Measurements from ENCODE around the gene PKP1. TPM values are rescaled to one million over a fixed set of nuclear protein-coding genes. Genes with fewer than 3 reads are reported as not detected.

The PKP1 gene
- total RNA-seq, 1 donor from 2014 or later = 2.2 TPM

DNA sequence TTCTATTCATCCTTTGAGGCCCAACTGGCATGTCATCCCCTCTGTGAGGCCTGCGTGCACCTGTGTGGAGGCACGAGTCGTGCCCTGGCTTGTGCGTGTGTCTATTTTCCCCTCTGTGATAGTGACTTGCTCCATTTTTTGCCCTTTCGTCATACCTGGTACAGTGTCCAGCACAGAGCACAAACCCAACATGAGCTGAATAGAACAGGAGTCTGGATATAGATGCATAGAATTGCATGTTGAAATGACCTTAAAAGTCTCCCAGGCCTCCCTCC lies 61.7 kb downstream of the PKP1 start:
- intact Hi-C loops (cut with DNase I) = no loop called here
- Histone ChIP-seq H3K9me3 (no peaks in the 10 kb centered on the region), H3K27me3 (ENCODE audit: low read depth) (no peaks in the 10 kb centered on the region), H3K27ac (no peak overlapping the region), H3K4me3 (no peak overlapping the region), H3K36me3 (no peaks in the 10 kb centered on the region), H3K4me1 (peaks cover 4% of the 10 kb centered on the region)
- ATAC-seq (no peak), DNase-seq (no peak)
- TF ChIP-seq, protein P1, sequence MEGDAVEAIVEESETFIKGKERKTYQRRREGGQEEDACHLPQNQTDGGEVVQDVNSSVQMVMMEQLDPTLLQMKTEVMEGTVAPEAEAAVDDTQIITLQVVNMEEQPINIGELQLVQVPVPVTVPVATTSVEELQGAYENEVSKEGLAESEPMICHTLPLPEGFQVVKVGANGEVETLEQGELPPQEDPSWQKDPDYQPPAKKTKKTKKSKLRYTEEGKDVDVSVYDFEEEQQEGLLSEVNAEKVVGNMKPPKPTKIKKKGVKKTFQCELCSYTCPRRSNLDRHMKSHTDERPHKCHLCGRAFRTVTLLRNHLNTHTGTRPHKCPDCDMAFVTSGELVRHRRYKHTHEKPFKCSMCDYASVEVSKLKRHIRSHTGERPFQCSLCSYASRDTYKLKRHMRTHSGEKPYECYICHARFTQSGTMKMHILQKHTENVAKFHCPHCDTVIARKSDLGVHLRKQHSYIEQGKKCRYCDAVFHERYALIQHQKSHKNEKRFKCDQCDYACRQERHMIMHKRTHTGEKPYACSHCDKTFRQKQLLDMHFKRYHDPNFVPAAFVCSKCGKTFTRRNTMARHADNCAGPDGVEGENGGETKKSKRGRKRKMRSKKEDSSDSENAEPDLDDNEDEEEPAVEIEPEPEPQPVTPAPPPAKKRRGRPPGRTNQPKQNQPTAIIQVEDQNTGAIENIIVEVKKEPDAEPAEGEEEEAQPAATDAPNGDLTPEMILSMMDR (IDR thresholded peaks at IDR 0.05) = no peak

DNA sequence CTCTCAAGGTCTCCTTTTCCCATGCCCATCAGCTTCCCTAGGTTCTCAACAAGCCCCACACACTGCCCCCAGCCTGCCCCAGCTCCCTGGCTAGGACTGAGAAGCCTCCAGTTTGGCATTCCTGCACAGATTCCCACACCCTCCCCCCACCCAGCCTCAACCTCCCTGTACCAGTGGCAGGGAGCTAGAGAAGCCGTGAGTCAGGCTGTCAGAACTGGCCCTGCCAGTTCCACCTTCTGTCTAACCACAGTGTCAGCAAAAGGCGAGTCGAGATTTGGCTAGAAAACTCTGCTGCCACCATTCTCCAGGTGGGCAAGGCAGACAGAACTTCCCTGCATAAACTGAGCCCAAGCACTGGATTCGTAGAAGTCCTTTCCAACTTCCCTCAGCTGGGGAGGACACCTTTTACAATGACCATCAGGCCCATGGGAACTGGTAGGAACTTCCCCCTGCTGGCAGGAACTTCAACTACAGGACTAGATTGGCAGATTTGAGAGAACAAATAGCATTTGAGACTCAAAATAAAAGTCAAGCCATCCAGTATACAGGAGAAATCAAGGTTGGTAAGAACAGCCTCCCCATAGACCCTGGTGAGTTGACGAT lies 63.1 kb downstream of the PKP1 start:
- peak; percentile 19 to 52 for ATAC-seq
- Histone ChIP-seq H3K36me3 (no peaks in the 10 kb centered on the region), H3K9me3 (no peaks in the 10 kb centered on the region), H3K27ac (no peak overlapping the region), H3K4me1 (peaks cover 4% of the 10 kb centered on the region), H3K4me3 (no peak overlapping the region), H3K27me3 (ENCODE audit: low read depth) (no peaks in the 10 kb centered on the region)
- TF ChIP-seq, protein P1 (IDR thresholded peaks at IDR 0.05) = peak; percentile 61
- peak; percentile 17 for DNase-seq
- intact Hi-C loops (cut with DNase I) = no loop called here

DNA sequence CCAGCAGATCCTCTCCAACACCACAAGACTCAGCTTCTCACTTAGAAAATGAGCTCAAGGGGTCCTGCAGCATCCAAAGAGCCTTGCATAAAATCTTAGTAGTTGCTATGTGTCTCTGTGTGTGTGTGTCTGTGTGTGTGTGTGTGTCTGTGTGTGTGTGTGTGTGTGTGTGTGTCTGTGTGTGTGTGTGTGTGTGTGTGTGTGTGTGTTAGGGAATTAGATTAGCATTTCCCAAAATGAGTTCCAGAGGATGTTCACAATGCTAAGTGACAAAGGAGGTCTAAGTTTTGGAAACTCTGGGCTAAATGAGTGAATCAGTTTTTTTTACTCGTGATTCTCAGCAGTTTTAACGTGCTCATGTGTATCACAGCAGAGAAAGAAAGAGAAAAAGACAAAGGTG lies 63.7 kb downstream of the PKP1 start:
- ATAC-seq (no peak), DNase-seq (no peak)
- Histone ChIP-seq H3K27ac (no peak overlapping the region), H3K9me3 (no peaks in the 10 kb centered on the region), H3K27me3 (ENCODE audit: low read depth) (no peaks in the 10 kb centered on the region), H3K36me3 (no peaks in the 10 kb centered on the region), H3K4me3 (no peak overlapping the region), H3K4me1 (peaks cover 4% of the 10 kb centered on the region)
- intact Hi-C loops (cut with DNase I) = no loop called here
- TF ChIP-seq, protein P1 (IDR thresholded peaks at IDR 0.05) = no peak

DNA sequence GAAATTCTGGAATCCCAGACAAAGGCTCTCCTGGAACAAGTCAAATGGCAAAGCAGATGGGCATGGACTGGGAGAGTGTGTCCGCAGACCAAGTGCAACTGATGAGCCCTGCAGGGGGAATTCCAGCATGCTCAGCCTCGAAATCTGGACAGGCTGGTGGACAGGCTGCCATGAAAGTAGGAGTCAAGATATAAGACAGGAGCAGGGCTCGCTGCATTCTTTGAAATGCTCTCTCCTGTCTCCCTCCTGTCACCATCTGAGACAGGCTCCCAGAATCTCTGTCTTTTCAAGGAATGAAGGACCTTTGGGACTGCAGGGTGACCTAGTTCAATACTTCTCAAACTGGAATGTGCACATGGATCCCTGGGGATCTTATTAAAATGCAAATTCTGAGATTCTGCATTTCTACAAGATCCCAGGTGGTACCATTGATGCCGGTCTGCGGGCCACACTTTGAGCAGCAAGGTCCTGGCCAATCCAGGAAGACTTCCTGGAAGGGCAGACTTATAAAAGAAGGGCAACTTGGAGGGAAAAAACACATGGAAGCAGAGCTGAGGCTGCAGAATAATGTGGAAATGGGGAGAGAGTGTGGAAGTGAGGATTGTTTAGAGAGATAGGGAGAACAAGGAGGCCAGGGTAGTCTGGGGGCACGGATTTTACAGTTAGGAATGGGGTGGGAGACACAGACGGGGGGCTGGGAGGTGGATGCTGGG lies 64.3 kb downstream of the PKP1 start:
- TF ChIP-seq, protein P1 (IDR thresholded peaks at IDR 0.05) = no peak
- Histone ChIP-seq H3K36me3 (no peaks in the 10 kb centered on the region), H3K27ac (no peak overlapping the region), H3K27me3 (ENCODE audit: low read depth) (no peaks in the 10 kb centered on the region), H3K4me3 (no peak overlapping the region), H3K4me1 (peaks cover 4% of the 10 kb centered on the region), H3K9me3 (no peaks in the 10 kb centered on the region)
- ATAC-seq (no peak), DNase-seq (peak; percentile 3)
- intact Hi-C loops (cut with DNase I) = no loop called here

DNA sequence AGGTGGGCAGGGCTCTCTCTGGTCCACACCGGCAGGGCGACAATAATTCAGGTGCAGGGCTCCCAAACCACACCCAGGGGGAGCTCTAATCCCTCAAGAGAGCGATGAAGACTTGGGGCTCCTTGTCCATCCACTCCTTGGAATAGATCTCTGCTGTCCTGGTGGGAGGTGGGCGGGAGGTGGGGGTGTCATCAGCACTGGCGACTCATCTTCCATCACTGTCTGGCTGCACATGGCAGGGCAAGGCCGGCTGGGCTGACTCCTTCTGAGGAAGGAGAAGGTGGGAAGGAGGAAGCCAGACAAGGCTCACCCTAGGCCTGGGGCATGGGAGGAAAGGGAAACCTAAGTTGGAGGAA lies 64.9 kb downstream of the PKP1 start:
- TF ChIP-seq, protein P1 (IDR thresholded peaks at IDR 0.05) = peak; percentile 44
- H3K4me1 ChIP-seq = peaks cover 4% of the 10 kb centered on the region
- H3K36me3 ChIP-seq = no peaks in the 10 kb centered on the region
- DNase-seq (peak; percentile 45), ATAC-seq (peak; percentile 66 to 75)
- intact Hi-C loops (cut with DNase I) = no loop called here
- no peak overlapping the region for H3K27ac ChIP-seq
- no peaks in the 10 kb centered on the region for H3K9me3 ChIP-seq
- no peaks in the 10 kb centered on the region for H3K27me3 ChIP-seq (ENCODE audit: low read depth)
- H3K4me3 ChIP-seq = no peak overlapping the region

Data from lower lobe of right lung (tissue), 2 donors.